Smooth muscle cell of the coronary artery (primary cell): ENCODE measurements around the gene RUBCN. TPM values are rescaled to one million over a fixed set of nuclear protein-coding genes. Genes with fewer than 3 reads are reported as not detected.

Source experiments
- total RNA-seq: library from RNA; depleted of rRNA; stranded (reverse); fragments of >200 nt; gene quantifications from 2 replicates; pipeline ENCODE4 v1.2.3, GENCODE V29; 2014; ENCODE audit warnings: low replicate concordance

Gene RUBCN
- total RNA-seq: 5.6 and 6.7 TPM in 2 replicates

DNA sequence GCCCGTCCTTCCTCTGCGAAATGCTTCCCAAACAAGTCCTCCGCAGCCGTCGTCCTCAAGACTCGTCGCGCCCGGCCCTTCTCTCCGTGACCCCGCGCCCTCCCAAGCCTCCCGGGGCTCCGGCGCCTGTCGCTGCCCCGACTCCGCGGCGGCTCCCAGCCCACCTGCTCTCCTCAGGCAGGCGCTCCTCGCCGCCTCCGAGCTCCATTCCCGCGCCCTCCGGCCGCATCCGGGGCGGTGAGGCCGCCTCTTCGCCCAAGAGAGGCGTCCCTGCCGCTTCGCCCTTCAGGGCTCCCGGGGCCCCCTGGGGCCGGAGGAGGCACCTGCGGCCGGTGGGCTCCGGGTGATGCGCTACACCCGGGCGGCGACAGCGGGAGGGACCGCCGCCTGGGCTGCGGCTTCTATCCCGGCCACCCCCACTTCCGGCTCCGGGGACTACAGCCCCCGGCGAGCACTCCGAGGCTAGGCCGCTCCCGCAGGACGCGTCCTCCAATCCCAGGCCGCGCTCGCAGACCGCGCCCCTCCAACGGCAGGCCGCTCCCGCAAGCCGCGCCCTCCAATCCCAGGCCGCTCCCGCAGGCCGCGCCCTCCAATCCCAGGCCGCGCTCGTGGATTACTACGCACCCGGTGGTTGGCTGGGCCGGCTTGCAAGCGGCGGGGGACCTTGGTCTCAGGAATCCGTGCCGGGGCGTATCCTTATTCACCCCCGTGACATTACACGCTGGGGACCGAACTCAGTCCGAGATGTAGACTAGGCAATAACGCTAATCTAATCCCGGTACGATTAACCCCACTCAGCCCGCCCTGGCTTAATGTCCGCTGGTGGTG is at the start of gene RUBCN:
TSS of gene RUBCN (minus strand) at position 414 of the 828 bp plus-strand sequence. CDS start at position 229, 185 bp downstream.

DNA sequence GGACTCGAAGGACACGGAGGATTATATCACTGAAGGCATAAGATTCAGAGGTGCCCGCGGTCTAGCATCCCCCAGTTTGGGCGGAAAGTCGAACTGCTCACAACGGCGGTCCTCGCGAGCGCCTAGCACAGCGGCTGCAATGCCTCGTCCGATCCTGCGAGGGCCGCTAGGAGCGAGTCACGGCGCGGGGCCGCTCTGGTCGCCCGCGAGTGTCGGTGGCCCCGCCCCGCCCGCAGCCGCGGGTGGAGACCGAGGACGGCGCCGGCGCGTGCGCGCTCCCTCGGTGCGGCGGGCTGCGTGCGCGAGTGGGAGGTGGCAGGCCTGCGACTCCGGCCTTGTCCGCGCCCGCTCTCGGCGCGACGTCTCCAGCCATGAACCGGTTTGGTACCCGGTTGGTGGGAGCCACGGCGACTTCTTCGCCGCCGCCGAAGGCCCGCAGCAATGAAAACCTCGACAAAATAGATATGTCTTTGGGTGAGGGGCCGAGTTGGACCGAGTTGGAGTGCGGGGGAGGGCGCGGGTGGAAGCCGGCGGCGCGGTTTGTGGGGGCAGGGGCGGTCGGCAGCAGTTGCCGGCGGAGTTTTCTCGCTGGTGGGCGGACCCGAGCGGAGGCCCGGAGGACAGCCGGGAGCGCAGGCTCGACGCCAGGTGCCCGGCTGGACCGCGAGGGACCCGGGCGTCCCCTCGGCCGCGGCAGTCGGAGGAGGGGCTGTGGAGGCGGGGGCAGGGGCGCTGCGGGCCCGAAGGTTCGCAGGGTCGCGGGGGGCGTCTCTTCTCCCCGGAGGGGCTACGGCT is 13.1 kb upstream of the RUBCN start, which contains the start of gene FYTTD1:
TSS of gene FYTTD1 (plus strand) at position 283 of the 795 bp plus-strand sequence. CDS start at position 372, 89 bp downstream.

Other genes with a start within 250 kb of the RUBCN start
- gene BDH1, start 180.9 kb downstream of the RUBCN start, total RNA-seq: 0.68 and 1.6 TPM in 2 replicates
- gene FYTTD1, start 13.0 kb upstream of the RUBCN start, total RNA-seq: 16.0 and 32.7 TPM in 2 replicates
- 41.6 and 63.3 TPM in 2 replicates for gene LRCH3, start 54.4 kb upstream of the RUBCN start, total RNA-seq
- gene RPL35A, start 213.3 kb upstream of the RUBCN start, total RNA-seq: 427 and 811 TPM in 2 replicates
- 4.0 and 12.6 TPM in 2 replicates for gene LMLN, start 223.3 kb upstream of the RUBCN start, total RNA-seq